ENCODE measurements around the gene SOHLH1.
"Not testable (repeated sequence)": the region's sequence is repeated elsewhere in the genome, so short reads cannot be mapped to it uniquely, and the experiment has no call there.

The SOHLH1 gene

GRCh38 chr9:135678236-135679017 is 20.9 kb downstream of the SOHLH1 start:
- DNase-seq (ENCODE audit: low read depth): no peak

DNA sequence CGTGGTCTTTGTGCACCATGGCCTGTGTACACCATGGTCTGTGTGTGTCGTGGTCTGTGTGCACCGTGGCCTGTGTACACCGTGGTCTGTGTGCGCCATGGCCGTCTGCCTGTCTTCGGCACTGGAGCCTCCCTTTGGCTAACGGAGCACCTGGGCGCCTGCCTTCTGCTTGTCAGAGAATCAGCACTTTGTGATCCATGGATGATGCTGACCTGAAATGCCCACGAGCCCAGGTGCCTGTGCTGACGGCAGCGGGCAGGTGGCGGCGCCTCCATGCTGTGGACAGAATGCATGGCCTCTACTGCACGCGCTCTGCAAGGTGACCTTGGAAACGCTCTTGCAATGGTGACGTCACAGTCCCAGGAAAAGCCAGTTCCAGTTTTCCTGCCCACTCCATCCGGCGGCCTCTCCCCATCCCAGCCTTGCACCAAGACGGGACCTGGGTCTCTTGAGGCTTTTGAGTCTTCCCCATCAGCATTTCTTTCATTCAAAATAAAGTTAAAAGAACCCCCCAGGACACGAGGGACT is 21.6 kb downstream of the SOHLH1 start:
- DNase-seq (ENCODE audit: low read depth): no peak

DNA sequence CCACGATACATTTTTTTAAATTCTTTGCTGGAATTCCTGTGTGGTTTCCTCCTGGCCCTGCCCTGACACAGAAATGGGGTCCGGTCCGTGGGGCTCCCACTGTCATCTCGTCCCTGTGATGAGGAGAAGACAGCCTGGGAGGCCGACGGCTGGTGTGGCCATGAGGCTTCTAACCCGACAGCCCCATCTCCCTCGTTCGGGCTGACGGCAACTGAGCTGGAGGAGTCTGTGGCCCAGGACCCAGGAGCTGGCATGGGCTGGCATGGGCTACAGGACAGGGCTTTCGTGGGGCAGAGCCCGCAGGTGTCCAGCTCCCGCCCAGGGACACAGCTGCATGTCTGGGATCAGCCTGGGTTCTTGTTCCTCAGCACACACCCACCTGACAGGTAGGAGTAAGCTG is 22.4 kb downstream of the SOHLH1 start:
- no peak for DNase-seq (ENCODE audit: low read depth)

DNA sequence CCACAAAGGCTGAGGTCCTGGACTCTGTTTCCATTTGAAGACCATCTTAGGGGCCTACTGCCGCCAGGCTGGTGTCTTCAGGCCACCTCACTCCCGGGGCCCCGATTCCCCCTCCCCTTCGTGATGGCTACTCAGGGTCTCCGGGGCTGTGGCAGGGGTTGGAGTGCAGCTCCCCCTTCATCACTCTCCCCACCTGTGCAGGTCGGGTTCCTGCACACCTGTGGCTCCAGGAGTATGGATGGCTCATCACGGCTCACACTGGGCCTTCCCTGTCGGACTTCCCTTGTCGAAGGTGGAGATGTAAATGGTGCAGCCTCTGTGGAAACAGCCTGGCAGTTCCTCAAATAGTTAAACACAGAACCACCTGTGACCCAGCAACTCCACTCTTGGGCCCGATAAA is 24.3 kb downstream of the SOHLH1 start:
- no peak for DNase-seq (ENCODE audit: low read depth)

DNA sequence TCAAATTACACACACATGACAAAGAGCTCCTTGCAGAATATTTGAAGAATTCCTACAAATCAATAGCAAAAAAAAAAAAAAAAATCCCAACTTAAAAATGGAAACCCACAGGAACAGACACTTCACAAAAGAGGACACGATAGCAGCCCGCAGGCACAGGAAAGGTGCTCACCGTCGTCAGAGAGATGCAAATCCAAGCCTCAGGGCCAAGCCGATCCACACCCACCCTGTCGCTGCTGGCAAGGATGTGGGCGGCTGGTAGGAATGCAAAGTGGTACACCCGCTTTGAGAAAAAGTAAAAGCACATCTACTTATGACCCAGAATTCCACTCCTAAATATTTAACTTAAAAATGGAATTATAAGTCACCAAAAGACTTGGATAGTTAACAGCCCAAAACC is 25.3 kb downstream of the SOHLH1 start:
- no peak for DNase-seq (ENCODE audit: low read depth)

DNA sequence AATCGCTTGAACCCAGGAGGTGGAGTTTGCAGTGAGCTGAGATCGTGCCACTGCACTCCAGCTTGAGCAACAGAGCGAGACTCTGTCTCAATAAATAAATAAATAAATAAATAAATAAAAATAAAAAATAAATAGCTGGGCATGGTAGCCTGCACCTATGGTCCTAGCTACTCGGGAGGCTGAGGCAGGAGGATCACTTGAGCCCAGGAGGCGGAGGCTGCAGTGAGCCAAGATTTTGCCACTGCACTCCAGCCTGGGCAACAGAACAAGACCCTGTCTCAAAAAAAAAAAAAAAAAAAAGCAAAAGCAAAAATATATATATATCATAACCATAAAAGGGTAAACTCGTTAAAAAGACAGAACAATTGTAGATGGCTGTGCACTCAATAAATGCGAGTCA is 26.5 kb downstream of the SOHLH1 start:
- DNase-seq (ENCODE audit: low read depth): not testable (repeated sequence)

DNA sequence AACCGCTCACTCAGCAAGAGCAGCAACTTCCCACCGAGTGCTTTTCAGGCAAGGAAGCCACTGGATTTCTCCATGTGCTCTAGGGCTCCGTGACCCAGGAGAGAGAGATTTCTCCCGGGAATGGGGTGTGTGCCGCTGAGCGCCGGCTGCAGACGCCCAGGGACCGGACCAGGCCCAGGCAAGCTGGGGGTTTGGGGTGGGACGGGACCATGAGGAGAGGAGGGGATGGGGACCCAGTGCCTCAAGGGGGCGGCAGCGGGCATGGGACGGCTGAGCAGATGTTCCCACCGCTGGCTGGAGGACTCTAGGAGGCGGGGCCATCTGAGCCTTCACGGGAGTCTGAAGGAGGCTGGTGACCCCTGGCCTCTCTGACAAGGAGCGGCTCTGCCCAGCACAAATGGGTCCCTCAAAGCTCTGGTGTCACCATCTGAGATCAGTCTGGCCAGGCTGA is 27.7 kb downstream of the SOHLH1 start:
- no peak for DNase-seq (ENCODE audit: low read depth)

DNA sequence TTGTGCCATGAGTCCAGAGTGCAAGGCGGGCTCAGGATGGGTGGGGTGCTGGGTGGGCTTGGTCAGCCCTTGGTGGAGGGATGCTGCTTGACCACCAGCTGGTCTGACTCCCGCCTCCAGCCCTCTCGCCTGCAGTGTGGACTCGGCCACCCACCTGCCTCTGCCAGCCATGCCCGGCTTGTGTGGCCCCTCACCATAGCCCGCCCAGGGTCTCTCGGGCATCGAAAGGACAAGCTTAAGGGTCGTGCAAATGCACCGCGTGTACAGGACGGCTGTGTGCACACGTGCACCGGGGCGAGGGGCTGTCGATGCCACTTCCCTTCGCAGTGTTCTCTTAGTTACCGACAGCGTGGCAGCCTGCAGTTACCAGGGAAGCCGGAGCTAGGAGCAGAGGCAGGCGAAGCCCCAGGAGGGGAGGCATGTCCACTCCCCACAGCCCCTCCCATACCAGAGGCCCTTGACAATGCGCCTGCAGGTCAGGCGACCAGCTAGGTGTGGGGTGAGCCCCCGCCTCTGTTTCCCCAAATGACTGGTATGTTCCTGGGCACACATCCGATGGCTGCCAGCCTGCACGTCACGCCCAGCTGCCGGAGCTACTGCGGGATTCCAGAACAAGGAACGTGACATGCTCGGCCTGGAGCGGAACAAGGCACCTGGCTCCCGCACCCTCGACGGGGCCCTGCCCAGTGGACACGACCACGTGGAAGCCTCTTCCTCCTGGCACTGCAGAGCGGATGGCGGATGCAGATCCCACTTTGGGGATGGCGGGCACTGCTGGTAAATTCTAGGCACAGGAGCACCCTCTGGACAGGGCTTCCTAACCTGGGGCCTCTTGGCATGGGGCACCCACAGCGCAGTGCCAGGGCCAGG is 28.3 kb downstream of the SOHLH1 start:
- no peak for DNase-seq (ENCODE audit: low read depth)

- DNase-seq (ENCODE audit: low read depth): no peak
These were observed 29.5 kb downstream of the SOHLH1 start for GRCh38 chr9:135669616-135670285.

- not testable (repeated sequence) for DNase-seq (ENCODE audit: low read depth)
These were observed 30.3 kb downstream of the SOHLH1 start for GRCh38 chr9:135669018-135669417.

- no peak for DNase-seq (ENCODE audit: low read depth)
These were observed 31.7 kb downstream of the SOHLH1 start for GRCh38 chr9:135667463-135668001.

DNA sequence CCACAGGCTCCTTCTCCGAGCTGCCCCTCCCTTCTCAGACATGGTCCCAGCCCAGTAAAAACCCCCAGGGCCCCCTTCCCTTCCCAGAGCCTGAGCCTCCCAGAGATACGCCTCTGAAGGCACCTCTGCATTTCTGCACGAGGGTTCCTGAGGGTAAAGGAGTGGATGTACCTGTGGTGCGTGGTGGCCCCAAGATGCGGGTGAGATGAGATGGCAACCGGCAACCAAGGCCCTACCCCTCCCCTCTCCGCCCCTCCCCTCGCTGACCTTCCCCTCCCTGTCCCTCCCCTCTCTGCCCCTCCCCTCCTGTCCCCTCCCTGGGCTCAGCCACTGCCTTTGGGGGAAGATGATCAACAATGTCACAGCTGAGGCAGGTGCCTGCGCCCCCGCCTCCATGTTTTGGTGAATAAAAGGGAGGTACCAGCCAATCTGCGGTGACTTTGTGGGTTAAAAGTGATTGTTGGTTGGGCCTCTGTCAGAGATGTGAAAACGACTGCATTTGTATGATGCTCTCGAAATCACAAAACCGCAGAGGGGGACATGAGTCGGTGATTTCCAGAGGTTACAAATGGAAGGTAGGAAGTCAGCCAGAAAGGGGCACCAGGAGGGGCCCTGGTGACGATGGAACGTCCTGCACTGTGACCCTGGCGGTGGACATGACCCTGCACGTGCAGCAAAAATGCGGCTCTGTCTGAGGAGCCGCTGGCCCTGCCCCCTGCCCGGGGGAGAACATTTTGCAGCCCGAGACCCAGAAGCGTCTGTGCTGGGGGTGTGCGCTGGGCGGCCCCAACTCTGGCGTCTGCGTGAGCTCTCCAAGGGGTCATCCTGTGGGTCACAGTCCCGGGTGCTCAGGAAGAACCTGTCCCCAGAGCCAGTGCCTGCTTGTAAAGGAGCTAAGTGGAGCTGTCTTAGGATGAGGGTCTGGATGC is 32.5 kb downstream of the SOHLH1 start:
- DNase-seq (ENCODE audit: low read depth): no peak

DNA sequence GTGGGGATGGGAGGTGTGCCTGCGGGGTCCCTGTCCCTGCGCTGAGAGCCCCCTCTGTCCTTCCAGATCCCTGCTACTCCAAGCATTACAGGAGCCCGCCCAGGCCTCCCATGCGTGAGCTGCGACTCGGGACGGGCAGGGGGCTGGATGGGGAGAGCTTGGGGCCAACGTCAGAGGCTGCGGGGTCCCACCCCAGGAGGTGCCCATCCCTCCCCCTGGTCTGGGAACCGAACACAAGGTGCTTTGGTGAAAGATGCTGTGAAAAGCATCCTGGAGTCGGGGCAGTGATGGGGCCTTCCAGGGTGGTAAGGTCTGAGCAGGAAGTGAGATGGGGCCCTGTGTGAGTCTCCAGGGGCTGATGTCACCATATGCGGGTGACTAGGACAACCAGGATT is 33.5 kb downstream of the SOHLH1 start:
- no peak for DNase-seq (ENCODE audit: low read depth)

GRCh38 chr9:135664801-135665794 is 34.2 kb downstream of the SOHLH1 start:
- DNase-seq (ENCODE audit: low read depth): no peak

GRCh38 chr9:135664266-135664665 is 35.0 kb downstream of the SOHLH1 start:
- DNase-seq (ENCODE audit: low read depth): no peak

DNA sequence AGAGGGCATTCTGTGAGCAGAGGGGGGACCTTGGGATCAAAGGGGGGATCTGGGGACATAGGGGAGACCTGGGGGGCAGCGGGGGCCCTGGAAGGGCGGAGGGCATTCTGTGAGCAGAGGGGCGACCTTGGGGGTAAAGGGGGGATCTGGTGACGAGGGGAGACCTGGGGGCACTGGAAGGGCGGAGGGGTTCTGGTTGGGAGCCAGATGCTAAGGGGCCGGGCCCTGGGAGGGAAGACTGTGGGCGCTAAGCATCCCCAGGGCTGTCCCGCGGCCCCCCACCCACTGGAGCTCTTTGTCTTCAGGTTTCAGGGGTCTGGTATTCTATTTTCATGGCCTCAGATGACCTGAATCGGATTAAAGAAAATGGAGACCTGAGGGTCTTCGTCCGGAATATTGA is 35.4 kb downstream of the SOHLH1 start:
- DNase-seq (ENCODE audit: low read depth): no peak

GRCh38 chr9:135663451-135663770 is 35.9 kb downstream of the SOHLH1 start:
- DNase-seq (ENCODE audit: low read depth): no peak

- no peak for DNase-seq (ENCODE audit: low read depth)
These were observed 36.4 kb downstream of the SOHLH1 start, which contains the start of gene LCN9 for GRCh38 chr9:135662758-135663450. LCN9 (plus strand) TSS chr9:135663309; CDS start chr9:135663322, 13 bp downstream.
